Activated CD4-positive, alpha-beta T cell treated with anti-CD3 and anti-CD28 coated beads for 1 hour (primary cell): ENCODE measurements around the gene TMEM184B.
"Not testable (repeated sequence)": the region's sequence is repeated elsewhere in the genome, so short reads cannot be mapped to it uniquely, and the experiment has no call there.

Experiments
- DNase-seq: peaks from one replicate; pipeline ENCODE4 v3.0.0-alpha.2; 2020

The TMEM184B gene

DNA sequence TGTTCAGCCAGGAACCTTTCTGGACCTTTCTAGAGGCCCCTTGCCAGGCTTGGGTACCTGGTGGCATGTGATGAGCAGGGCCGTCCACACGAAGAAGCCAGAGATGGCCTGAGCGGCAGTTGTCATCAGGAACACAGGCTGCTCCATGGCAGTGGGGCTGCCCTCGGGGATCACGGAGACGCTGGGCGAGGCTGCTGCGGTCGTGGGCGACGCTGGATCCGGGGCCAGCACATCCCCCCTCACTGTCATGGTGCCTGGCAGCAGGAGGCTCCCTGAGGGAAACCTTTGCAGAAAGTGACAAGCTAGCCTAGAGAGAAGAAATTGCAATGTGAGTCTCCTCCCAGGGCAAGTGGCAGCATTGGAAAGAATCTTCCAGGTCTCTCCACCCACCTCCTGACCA, 25.1 kb downstream of the TMEM184B start:
- DNase-seq = no peak

- DNase-seq = no peak
Measured at GRCh38 chr22:38246692-38247091, 26.1 kb downstream of the TMEM184B start.

DNA sequence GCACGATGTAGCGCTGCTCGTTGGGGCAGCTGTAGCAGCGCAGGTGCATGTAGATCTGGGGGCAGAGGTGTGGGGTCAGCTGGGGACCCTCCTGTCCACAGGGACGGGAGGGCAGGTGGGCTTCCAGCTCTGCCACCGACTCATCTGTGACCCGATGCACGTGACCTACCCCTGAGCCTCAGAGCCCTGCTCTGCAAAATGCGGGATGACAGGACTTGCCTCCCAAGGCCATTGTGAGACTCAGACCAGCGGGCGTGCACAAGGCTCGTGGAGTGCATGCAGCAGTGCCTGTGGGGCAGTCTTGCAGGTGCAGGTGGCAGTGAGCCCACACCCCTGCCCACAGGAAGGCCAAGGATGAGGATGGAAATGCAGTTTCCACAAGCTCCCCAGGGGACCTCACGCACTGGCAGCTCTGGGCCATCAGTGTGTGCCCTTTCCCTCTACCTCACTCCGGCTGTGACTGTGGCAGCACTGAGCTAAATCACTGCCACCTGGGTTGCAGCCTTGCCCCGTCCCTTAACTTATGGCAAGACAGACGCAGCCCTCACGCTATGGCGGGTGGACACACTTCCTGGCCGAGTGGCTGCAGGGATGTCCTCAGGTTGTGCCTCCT, 26.7 kb downstream of the TMEM184B start:
- no peak for DNase-seq

- DNase-seq = no peak
Measured at GRCh38 chr22:38244106-38244505, 28.7 kb downstream of the TMEM184B start.

DNA sequence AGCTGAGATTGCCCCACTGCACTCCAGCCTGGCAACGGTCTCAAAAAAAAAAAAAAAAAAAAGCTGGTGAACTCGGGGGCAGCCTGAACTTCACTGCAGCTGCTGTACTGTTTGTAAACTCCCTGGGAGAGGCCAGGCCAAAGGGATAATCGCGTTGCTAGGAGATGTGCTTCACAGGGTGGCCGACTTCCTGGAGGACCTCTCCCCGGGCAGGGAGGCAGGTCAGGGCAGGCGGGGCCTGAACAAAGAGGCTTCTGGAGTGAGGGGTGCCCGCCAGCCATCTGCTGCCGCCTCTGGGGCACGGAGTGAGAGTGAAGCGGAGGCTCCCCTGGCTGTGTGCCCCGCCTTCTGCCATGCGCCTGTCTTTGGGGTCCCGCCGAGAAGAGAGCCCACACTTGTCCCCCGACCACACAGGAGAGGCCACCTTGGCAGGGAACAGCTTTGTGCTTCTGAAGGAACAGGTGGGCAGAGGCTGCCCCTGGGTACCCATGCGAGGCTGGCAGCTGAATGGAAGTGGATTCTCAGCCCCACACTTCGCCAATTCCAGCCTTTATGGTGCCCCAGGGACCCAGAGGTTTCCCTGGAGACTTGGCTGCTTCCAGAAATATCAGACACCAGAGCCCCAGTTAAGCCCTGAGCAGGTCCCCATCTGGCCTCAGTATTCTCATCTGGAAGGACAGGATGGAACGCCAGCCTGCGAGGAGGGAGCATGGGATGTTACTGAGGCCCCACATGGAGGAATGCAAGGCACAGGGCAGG, 29.6 kb downstream of the TMEM184B start:
- no peak for DNase-seq

- no peak for DNase-seq
Measured at GRCh38 chr22:38240734-38241252, 32.0 kb downstream of the TMEM184B start.

- DNase-seq = no peak
Measured at GRCh38 chr22:38239101-38239761, 33.6 kb downstream of the TMEM184B start.

GRCh38 chr22:38238519-38239071, 34.2 kb downstream of the TMEM184B start:
- no peak for DNase-seq

GRCh38 chr22:38236786-38237185, 36.0 kb downstream of the TMEM184B start:
- DNase-seq = no peak

- DNase-seq = no peak
Measured at GRCh38 chr22:38235240-38235850, 37.5 kb downstream of the TMEM184B start.

- DNase-seq = not testable (repeated sequence)
Measured at GRCh38 chr22:38233856-38234255, 39.0 kb downstream of the TMEM184B start.

- DNase-seq = no peak
Measured at GRCh38 chr22:38233427-38233826, 39.4 kb downstream of the TMEM184B start.

GRCh38 chr22:38232196-38232595, 40.6 kb downstream of the TMEM184B start:
- no peak for DNase-seq

- no peak for DNase-seq
Measured at GRCh38 chr22:38230916-38231315, 41.9 kb downstream of the TMEM184B start.

DNA sequence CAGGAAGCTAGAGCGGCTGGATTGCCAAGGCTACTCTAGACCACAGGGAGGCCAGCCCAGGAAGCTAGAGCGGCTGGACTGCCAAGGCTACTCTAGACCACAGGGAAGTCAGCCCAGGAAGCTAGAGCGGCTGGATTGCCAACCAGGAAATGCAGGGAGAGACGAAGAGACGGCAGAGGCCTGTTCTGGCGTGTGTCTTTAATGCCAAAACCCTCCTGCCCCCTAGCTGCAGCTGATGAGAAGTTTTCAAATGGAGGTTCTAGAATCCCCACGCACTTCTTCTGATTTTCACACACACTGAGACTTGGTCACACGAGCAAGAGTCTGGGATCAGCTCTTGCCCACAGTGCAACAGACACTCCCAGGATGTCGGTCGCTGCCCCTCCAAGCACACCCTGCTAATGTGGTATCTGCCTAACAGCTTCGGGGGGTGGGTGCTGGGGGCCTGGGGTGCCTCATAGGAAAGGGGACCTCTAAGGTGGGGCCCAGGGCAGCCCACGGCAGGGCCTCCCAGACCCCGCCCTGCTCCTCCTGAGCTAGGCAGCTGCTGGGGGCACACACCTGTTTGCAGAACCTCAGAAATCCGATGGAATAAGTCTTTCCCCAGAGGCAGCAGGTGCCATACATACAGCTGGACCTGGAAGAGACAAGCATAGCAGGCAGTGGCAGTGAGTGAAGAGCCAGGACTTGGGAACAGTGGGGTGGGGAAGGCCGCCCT, 42.5 kb downstream of the TMEM184B start:
- DNase-seq = no peak

DNA sequence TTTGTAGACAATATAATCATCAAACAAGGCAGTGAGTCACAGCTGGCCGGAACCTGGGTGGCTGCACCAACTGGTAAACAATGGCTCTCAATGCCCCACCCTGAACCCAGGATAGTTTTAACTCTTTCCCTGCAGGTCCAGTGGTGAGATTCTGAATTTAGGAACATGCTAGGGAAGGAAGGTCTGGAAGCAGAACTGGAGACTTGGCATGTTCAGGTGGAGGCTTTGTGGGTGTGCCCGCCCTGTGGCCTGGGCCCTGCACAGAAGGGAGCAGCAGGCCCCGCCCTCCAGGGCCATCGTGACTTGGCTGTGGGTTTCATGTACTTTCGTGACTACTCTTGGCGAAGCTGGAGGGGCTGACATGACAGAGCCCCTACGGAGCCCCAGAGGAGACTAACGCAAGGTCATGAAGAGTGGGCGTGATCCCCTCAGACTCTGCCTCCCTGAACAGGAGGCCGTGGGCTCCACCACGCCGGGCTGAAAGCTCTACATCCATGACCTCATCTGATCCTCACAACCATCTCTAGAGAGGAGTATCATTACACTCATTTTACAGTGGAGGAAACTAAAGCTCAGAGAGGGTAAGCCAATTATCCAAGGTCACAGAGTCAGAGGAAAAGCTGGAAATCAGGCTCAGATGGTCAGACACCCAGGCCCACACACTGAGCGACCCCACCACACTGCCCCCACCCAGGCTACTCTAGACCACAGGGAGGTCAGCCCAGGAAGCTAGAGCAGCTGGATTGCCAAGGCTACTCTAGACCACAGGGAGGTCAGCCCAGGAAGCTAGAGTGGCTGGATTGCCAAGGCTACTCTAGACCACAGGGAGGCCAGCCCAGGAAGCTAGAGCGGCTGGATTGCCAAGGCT, 43.7 kb downstream of the TMEM184B start:
- DNase-seq = no peak

DNA sequence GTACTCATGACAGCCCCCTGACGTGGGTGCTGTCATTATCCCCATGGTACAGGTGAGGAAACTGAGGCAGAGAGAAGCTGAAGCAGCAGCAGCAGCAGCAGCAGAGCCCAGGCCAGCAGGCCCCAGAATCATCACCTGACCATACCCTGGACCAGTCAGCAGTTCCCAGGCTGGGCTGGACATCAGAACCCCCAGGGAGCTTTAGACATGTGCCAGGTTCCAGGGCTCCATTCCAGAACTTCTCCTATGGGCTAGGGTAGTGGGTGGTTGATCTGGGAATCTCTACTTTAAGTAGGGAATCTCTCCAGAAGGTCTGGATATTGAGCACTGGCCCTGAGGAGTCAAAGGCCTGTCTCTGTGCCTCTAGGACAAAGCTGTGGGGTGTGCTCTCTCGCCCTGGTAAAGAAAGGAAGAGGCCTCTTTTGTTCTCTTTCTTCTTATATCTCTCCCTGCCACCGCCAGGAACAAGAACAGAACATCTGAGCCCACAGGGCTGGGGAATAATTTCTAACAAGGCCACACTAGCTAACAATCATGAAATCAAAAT, 44.4 kb downstream of the TMEM184B start:
- DNase-seq = no peak

GRCh38 chr22:38226853-38227649, 45.8 kb downstream of the TMEM184B start:
- DNase-seq = no peak

DNA sequence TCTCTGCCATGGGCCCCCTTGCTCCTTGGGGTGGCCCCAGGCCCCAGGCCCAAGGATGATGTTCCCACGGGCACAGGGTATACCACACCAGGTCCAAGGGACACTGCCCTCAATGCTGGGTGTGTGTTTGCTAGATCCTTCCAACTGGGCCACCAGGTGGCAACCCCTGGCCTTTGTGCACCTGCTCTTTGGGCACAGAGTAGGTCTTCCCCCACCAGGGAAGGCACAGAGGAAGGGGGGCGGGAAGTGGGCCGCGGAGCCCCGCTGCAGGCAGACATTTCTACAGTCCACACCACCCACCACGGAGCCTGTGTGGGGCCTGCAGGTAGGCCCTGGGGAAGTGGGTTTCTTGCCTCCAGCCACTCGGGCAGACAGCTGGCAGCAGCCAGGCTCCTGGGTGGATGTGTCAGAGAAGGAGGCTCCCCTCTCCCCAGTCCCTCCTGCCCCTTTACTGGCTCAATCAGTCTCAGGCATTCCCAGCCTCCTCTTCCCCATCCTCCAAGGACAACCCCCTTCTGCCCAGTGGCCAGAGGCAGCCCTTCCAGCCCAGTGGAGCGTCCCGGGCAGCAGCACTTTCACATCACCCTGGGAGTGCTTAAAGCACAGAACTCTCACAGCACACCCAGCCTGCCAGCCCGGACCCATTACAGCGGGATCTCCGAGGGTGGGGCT, 49.4 kb downstream of the TMEM184B start:
- no peak for DNase-seq

GRCh38 chr22:38222797-38223119, 50.1 kb downstream of the TMEM184B start:
- DNase-seq = no peak
